Daoy (cell line): ENCODE results near the gene POLR3B. TPM values are rescaled to one million over a fixed set of nuclear protein-coding genes. Genes with fewer than 3 reads are reported as not detected.
A peak's percentile ranks its signal among the peaks of the same experiment; 100 is the strongest.
"Not testable (repeated sequence)": the region's sequence is repeated elsewhere in the genome, so short reads cannot be mapped to it uniquely, and the experiment has no call there.

Experiments used
- DNase-seq: peaks from one replicate; pipeline ENCODE4 v3.0.0-alpha.2; 2015; ENCODE audit warnings: low read depth
- total RNA-seq: library from RNA; depleted of rRNA; stranded (reverse); fragments of >200 nt; shearing (Covaris generic); gene quantifications from 2 replicates; pipeline ENCODE4 v1.2.3, GENCODE V29; 2014

The POLR3B gene
- total RNA-seq, 1 experiment from 2014 or later: 17.5 TPM

GRCh38 chr12:106342397-106343213 lies 14.9 kb upstream of the POLR3B start:
- peak; percentile 60 for DNase-seq

- no peak for DNase-seq
Measured at GRCh38 chr12:106343214-106343528, 14.4 kb upstream of the POLR3B start.

- DNase-seq: no peak
Measured at GRCh38 chr12:106344131-106344530, 13.4 kb upstream of the POLR3B start.

GRCh38 chr12:106345746-106346145 lies 11.8 kb upstream of the POLR3B start:
- DNase-seq: peak; percentile 16

GRCh38 chr12:106348411-106348810 lies 9.1 kb upstream of the POLR3B start:
- no peak for DNase-seq

GRCh38 chr12:106353175-106353574 lies 4.4 kb upstream of the POLR3B start:
- no peak for DNase-seq

- DNase-seq: peak; percentile 47
Measured at GRCh38 chr12:106358396-106359241, 1.1 kb downstream of the POLR3B start.

GRCh38 chr12:106359646-106360399 lies 2.3 kb downstream of the POLR3B start:
- no peak for DNase-seq

- DNase-seq: no peak
Measured at GRCh38 chr12:106360400-106360994, 2.9 kb downstream of the POLR3B start.

GRCh38 chr12:106362971-106363370 lies 5.4 kb downstream of the POLR3B start:
- DNase-seq: no peak

GRCh38 chr12:106364261-106364660 lies 6.7 kb downstream of the POLR3B start:
- DNase-seq: no peak

- peak; percentile 42 for DNase-seq
Measured at GRCh38 chr12:106369624-106370346, 12.2 kb downstream of the POLR3B start.

- no peak for DNase-seq
Measured at GRCh38 chr12:106378788-106379187, 21.2 kb downstream of the POLR3B start.

GRCh38 chr12:106380954-106381353 lies 23.4 kb downstream of the POLR3B start:
- no peak for DNase-seq

GRCh38 chr12:106381866-106382265 lies 24.3 kb downstream of the POLR3B start:
- DNase-seq: not testable (repeated sequence)

GRCh38 chr12:106386813-106387535 lies 29.4 kb downstream of the POLR3B start:
- no peak for DNase-seq

- no peak for DNase-seq
Measured at GRCh38 chr12:106387848-106388377, 30.4 kb downstream of the POLR3B start.

- no peak for DNase-seq
Measured at GRCh38 chr12:106389151-106389550, 31.6 kb downstream of the POLR3B start.

- no peak for DNase-seq
Measured at GRCh38 chr12:106392759-106393158, 35.2 kb downstream of the POLR3B start.

- no peak for DNase-seq
Measured at GRCh38 chr12:106409878-106410277, 52.3 kb downstream of the POLR3B start.
